Measurements from ENCODE around the gene ANKHD1. TPM values are rescaled to one million over a fixed set of nuclear protein-coding genes. Genes with fewer than 3 reads are reported as not detected.

The ANKHD1 gene
- total RNA-seq, 1 donor, result 81.1 TPM

GRCh38 chr5:140498591-140498990, 97.0 kb downstream of the ANKHD1 start:
- no peaks in the 10 kb centered on the region for H3K9me3 ChIP-seq (ENCODE audit: low read depth, low read length)
- no peak for DNase-seq (ENCODE audit: insufficient read length, low spot score, missing footprints)
- H3K4me1 ChIP-seq (ENCODE audit: insufficient read depth, low read length), result no peaks in the 10 kb centered on the region
- H3K27ac ChIP-seq (ENCODE audit: low read depth, low read length), result no peak overlapping the region
- H2AFZ ChIP-seq (ENCODE audit: low read length), result no peak overlapping the region
- H4K20me1 ChIP-seq (ENCODE audit: insufficient read depth, low read length), result no peaks in the 10 kb centered on the region
- H3K36me3 ChIP-seq (ENCODE audit: insufficient read depth, low read length), result peaks cover 10% of the 10 kb centered on the region
- H3K79me2 ChIP-seq (ENCODE audit: insufficient read depth, low read length), result peaks cover 2% of the 10 kb centered on the region
- H3K4me2 ChIP-seq (ENCODE audit: insufficient read depth, low read length), result no peak overlapping the region
- TF ChIP-seq, protein P1, sequence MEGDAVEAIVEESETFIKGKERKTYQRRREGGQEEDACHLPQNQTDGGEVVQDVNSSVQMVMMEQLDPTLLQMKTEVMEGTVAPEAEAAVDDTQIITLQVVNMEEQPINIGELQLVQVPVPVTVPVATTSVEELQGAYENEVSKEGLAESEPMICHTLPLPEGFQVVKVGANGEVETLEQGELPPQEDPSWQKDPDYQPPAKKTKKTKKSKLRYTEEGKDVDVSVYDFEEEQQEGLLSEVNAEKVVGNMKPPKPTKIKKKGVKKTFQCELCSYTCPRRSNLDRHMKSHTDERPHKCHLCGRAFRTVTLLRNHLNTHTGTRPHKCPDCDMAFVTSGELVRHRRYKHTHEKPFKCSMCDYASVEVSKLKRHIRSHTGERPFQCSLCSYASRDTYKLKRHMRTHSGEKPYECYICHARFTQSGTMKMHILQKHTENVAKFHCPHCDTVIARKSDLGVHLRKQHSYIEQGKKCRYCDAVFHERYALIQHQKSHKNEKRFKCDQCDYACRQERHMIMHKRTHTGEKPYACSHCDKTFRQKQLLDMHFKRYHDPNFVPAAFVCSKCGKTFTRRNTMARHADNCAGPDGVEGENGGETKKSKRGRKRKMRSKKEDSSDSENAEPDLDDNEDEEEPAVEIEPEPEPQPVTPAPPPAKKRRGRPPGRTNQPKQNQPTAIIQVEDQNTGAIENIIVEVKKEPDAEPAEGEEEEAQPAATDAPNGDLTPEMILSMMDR (IDR thresholded peaks at IDR 0.05; ENCODE audit: extremely low read depth, low read depth, low read length), result no peak
- no peak overlapping the region for H3K4me3 ChIP-seq (ENCODE audit: insufficient read depth, low read length)
- no peaks in the 10 kb centered on the region for H3K27me3 ChIP-seq (ENCODE audit: insufficient read depth, low read length)

- DNase-seq (ENCODE audit: insufficient read length, low spot score, missing footprints), result peak; percentile 15
- TF ChIP-seq, protein P1 (IDR thresholded peaks at IDR 0.05; ENCODE audit: extremely low read depth, low read depth, low read length), result no peak
- Histone ChIP-seq H3K79me2 (ENCODE audit: insufficient read depth, low read length) (no peaks in the 10 kb centered on the region), H2AFZ (ENCODE audit: low read length) (no peak overlapping the region), H3K27me3 (ENCODE audit: insufficient read depth, low read length) (no peaks in the 10 kb centered on the region), H3K4me1 (ENCODE audit: insufficient read depth, low read length) (no peaks in the 10 kb centered on the region), H3K36me3 (ENCODE audit: insufficient read depth, low read length) (peaks cover 35% of the 10 kb centered on the region), H3K4me2 (ENCODE audit: insufficient read depth, low read length) (no peak overlapping the region), H4K20me1 (ENCODE audit: insufficient read depth, low read length) (no peaks in the 10 kb centered on the region), H3K27ac (ENCODE audit: low read depth, low read length) (no peak overlapping the region), H3K9me3 (ENCODE audit: low read depth, low read length) (no peaks in the 10 kb centered on the region), H3K4me3 (ENCODE audit: insufficient read depth, low read length) (no peak overlapping the region)
These were observed 101.2 kb downstream of the ANKHD1 start for GRCh38 chr5:140502834-140503233.

GRCh38 chr5:140509898-140510297, 108.3 kb downstream of the ANKHD1 start:
- peaks cover 63% of the 10 kb centered on the region for H3K36me3 ChIP-seq (ENCODE audit: insufficient read depth, low read length)
- H3K9me3 ChIP-seq (ENCODE audit: low read depth, low read length), result no peaks in the 10 kb centered on the region
- no peak overlapping the region for H3K4me3 ChIP-seq (ENCODE audit: insufficient read depth, low read length)
- H3K4me2 ChIP-seq (ENCODE audit: insufficient read depth, low read length), result no peak overlapping the region
- no peak for DNase-seq (ENCODE audit: insufficient read length, low spot score, missing footprints)
- TF ChIP-seq, protein P1 (IDR thresholded peaks at IDR 0.05; ENCODE audit: extremely low read depth, low read depth, low read length), result no peak
- H2AFZ ChIP-seq (ENCODE audit: low read length), result no peak overlapping the region
- no peaks in the 10 kb centered on the region for H3K79me2 ChIP-seq (ENCODE audit: insufficient read depth, low read length)
- no peak overlapping the region for H3K27ac ChIP-seq (ENCODE audit: low read depth, low read length)
- no peaks in the 10 kb centered on the region for H4K20me1 ChIP-seq (ENCODE audit: insufficient read depth, low read length)
- H3K27me3 ChIP-seq (ENCODE audit: insufficient read depth, low read length), result no peaks in the 10 kb centered on the region
- no peaks in the 10 kb centered on the region for H3K4me1 ChIP-seq (ENCODE audit: insufficient read depth, low read length)

- no peaks in the 10 kb centered on the region for H3K79me2 ChIP-seq (ENCODE audit: insufficient read depth, low read length)
- no peak overlapping the region for H2AFZ ChIP-seq (ENCODE audit: low read length)
- TF ChIP-seq, protein P1 (IDR thresholded peaks at IDR 0.05; ENCODE audit: extremely low read depth, low read depth, low read length), result no peak
- H4K20me1 ChIP-seq (ENCODE audit: insufficient read depth, low read length), result no peaks in the 10 kb centered on the region
- no peak overlapping the region for H3K4me2 ChIP-seq (ENCODE audit: insufficient read depth, low read length)
- no peaks in the 10 kb centered on the region for H3K9me3 ChIP-seq (ENCODE audit: low read depth, low read length)
- H3K36me3 ChIP-seq (ENCODE audit: insufficient read depth, low read length), result peaks cover 40% of the 10 kb centered on the region
- no peak overlapping the region for H3K4me3 ChIP-seq (ENCODE audit: insufficient read depth, low read length)
- H3K27ac ChIP-seq (ENCODE audit: low read depth, low read length), result no peak overlapping the region
- DNase-seq (ENCODE audit: insufficient read length, low spot score, missing footprints), result no peak
- no peaks in the 10 kb centered on the region for H3K27me3 ChIP-seq (ENCODE audit: insufficient read depth, low read length)
- no peaks in the 10 kb centered on the region for H3K4me1 ChIP-seq (ENCODE audit: insufficient read depth, low read length)
These were observed 111.5 kb downstream of the ANKHD1 start for GRCh38 chr5:140513124-140513523.
